GM21619 (cell line): ENCODE data around the gene TNXB.

Source experiments
- ATAC-seq: cut with Tn5 transposase; IDR thresholded peaks from one replicate; pipeline ENCODE4 v1.9.1; 2021; ENCODE audit not compliant: unreplicated experiment

The TNXB gene

DNA sequence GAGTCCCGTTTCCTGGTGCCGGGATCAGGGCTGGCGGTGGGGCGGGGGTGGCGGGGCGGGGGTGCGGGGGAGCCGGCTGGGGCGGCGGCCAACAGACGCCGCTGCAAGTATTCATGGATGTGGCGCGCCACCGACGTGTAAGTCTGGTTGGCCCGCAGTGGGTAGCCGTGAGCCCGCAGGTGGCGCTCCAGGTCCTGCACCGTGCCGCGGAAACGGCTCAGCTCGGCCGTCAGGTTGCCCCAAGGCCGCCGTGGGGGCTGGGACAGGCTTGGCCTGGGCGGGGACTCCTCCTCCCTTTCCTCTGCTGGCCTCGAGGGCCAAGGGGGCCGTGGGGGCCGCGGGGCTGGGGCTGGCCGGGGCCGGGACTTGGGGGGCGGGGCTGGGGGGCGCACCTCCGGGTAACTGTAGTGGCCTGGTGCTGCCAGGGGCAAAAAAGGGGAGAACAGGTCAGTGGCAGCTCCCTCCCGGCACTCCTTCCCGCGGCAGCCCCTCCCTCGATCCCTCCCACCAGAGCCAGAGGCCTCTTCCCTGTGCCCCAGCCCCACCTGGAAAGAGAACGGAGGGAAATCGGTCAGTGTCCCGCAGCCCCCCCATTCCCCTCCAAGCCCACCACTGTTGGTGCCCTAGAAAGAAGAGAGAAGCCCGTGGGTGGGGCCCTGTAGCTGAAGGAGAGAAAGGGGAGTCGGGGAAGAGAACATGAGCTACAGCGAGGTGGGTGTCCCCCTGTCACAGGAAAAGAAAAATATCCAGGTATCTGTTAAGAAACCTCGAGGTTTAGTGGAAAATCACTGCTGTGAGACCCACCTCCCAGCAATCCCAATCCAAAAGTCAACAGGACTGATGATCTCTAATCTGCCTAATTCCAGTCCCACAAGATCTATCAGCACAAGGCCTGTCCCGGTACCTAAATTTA is 21.3 kb downstream of the TNXB start:
- ATAC-seq: no peak

GRCh38 chr6:32086661-32087573 is 22.2 kb downstream of the TNXB start:
- no peak for ATAC-seq

DNA sequence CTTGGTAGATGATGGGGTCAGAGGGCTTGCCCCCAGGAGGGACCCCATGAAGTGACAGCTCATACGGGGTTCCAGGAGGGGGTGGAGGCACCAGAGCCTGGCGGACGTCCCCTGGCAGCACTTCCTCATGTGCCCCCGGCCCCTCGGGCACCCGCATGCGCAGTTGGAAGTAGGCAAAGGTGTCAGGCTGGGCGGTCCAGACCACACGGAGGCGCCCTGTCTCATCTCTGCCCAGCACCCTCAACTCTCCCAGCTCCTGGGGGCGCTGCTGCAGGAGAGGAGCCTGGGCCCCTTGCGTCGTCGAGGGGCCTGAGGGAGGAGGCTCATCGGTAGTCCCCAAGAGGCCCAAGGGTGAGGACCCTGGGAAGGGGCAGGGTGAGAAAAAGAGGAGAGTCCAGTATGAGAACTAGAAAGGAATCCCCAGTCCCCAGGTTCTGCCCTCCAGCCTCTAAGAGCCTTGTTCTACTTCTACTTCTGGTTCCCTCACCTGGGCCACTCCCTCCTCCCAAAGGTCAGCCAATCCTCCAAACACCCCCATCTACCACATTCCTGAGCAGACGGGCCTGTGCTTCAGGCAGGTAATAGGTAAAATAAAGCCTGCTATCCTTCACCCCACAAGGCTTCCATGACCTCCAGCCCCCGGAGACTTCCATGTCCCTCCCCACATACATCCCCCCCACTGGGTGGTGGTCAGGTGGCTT is 23.2 kb downstream of the TNXB start:
- ATAC-seq: no peak

GRCh38 chr6:32084780-32085179 is 24.4 kb downstream of the TNXB start:
- ATAC-seq: no peak

DNA sequence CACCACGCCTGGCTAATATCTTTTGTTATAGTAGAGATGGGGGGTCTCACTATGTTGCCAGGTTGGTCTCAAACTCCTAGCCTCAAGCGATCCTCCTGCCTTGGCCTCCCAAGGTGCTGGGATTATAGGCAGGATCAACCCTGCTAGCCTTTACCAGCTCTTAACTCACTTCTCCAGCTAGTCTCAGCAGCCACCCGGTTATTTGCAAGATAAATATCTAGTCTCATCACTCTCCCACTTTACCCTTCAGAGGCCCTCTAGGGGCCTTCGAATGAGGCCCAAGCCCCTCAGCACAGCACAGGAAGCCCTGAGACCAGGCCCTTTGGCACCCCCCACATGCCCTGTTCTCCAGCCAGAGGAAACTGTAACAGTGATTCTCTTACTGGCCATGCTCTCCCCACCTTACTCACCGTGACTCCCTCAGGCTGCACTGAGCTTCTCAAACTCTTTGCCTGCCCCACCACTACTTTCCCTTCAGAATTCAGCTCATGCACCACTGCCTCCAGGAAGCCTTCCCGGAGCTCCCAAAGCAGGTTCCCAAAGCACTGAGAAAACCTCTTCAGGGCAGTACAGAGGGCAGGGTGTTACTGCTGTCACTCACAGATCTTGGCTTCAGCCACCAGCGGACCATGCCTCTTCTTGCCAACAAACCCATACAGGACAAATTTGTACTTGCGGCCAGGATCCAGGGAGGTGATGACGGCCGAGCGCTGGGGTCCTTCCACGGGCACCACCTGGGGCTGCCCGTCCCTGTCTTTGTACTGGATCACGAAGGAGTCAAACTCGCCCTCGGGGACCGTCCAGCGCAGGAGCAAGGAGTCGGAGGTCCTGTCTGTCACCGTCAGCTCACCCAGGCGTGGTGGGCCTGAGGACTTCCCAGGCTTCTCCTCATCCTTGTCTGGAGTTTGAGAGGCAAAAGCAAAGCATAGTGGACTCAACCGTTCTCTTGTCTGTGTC is 25.0 kb downstream of the TNXB start:
- no peak for ATAC-seq

GRCh38 chr6:32082935-32083334 is 26.2 kb downstream of the TNXB start:
- ATAC-seq: no peak

- ATAC-seq: no peak
These were observed 26.7 kb downstream of the TNXB start for GRCh38 chr6:32082478-32082877.

DNA sequence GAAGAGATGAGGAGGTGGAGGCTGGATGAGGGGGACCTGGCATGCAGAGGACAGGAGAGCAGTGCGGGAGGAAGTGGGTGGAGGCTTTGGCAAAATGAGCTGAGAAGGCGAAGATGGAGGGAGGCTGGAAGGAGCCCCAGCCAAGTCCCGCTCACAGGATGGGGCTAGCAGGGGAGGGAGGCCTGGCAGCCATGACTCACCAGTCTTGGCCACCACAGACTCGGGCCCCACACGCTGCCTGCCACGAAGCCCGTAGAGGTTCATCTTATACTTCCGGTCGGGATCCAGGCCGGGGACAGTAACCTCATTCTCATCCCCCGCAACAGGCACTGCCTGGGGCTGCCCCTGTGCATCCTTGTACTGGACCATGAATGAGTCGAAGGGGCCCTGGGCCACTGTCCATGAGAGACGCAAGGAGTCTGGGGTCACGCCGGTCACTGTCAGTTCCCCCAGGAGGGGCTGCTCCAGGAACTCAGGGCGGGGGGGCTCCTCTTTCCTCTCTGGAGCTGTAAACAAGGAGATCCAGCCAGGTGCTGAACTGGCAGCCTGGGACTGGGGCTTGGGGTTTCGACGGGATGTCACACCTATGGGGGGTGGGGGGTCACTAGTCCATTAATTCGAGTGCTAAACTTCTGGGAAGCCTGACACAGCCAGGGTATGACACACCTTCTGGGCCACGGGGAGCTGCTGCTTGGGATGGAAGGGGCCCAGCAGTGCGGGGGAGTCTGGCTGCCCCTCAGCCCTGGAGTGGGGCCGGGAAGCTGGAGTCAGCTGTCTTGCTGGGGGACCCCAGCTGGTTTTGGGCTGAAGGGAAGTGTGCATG is 27.8 kb downstream of the TNXB start:
- ATAC-seq: no peak

DNA sequence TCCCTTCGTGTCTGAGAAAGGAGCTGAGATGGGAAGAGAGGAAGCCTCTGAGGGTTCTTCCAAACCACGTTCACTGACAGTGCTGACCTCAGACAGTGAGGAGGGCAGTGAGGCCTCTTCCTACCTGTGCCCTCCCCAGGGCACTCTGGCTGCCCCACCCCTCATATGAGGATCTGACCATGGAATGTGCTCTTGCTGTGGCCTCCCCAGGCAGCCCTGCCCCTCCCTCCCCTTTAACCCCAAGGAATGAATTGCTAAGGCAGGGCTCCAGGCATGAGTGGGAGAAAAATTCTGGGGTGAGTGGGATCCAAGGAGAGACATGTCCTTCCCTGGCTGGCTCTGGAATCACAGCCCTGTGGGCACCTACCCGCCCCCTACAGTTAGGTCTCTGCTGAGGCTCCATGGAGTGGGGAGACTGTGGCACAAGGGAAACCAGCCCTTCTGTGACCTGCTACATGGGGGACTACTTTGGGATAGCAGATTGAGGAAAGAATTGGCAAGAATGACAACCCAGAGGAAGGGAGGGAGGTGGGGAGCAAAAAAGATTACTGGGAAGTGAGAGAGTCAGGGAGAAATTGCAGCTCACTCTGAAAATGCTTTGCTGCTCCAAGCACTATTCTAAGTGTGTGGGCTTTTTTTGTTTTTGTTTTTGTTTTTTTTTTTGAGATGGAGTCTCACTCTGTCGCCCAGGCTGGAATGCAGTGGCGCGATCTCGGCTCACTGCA is 29.4 kb downstream of the TNXB start:
- ATAC-seq: no peak

GRCh38 chr6:32076321-32076809 is 32.8 kb downstream of the TNXB start:
- ATAC-seq: no peak

- ATAC-seq: no peak
These were observed 33.4 kb downstream of the TNXB start for GRCh38 chr6:32075781-32076180.

- ATAC-seq: no peak
These were observed 34.1 kb downstream of the TNXB start for GRCh38 chr6:32074996-32075532.

DNA sequence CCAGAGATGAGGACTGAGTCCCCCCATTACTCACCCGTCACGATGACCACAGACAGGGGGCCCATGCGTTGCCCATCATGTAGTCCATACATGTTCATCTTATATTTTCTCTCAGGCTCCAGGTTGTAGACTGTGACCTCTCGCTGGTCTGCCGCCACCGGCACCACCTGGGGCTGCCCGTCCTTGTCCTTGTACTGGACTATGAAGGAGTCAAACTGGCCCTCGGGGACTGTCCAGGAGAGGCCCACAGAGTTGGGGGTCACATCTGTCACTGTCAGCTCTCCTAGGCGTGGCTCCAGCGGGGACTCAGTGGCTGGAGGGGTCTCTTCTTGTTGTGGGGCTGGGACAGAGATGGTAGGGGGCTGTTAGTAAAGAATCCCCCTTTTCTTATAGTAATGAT is 35.5 kb downstream of the TNXB start:
- no peak for ATAC-seq

DNA sequence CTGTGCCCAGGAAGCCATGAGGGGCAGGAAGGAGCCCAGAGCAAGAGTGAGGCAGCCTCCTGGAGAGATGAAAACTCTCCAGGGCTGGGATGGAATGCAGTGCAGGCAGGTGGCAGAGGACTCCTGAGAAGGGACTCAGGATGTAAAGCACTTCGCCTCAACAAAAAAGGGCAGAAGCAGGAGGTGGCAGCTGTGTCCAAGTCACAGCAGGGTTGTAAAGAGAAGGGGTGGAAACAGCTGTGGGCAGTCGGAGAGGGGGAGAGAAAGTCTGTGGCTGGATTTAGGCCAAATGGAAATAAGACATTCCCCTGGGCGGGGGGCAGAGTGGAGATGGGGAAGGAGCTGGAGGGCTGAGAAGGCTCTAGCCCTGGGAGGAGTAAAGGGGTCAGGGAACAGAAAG is 36.0 kb downstream of the TNXB start:
- ATAC-seq: no peak

DNA sequence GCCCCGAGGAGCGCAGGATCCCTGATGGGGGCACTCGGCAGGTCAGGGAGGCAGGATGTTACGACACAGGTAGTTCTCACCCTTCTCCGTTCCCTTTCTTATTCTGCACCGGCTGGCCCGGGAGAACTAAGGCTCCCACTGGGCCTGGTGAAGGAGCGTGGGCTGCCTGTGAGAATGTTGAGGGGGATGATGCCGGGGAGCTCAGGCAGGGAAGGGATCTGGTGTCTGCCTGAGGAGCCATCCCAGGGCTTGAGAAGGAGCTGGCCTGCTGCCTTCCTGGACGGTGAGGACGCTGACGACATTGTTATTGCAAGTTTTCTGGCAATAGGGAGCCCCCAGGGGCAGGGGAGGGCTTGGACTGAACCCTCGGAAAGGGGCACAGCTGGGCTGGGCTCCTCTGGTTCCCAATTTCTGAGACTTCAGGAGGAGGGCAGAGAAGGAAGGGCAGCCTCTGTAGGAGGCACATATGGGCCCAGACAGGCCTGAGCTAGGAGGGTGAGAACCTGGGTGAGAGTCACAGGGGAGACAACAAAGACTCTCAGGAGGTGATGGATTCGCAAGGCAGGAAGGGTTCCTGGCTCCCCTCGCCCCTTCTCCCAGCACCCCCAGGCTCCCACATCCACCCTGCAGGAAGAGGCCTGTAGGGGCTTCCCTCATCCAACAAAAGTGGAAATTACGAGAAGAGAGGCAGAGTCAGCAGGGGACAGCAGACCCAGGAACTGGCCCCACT is 38.2 kb downstream of the TNXB start:
- no peak for ATAC-seq

GRCh38 chr6:32069878-32070515 is 39.1 kb downstream of the TNXB start:
- ATAC-seq: no peak

DNA sequence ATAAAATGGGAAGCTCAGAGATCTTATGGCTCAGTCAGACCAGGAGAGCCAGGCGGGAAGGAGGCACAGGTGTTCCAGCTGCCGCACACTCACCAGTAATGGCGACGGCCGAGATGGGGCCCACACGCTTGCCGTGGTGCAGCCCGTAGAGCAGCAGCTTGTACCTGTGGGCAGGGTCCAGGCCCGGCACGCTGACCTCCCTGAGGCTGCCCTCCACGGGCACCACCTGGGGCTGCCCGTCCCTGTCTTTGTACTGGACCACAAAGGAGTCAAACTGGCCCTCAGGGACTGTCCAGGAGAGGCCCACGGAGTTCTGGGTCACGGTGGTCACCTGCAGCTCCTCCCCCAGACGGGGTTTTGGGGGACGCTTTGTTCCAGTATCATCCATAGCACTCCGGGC is 39.7 kb downstream of the TNXB start:
- no peak for ATAC-seq
